Measurements from ENCODE around the gene FAF1.

FAF1 gene

GRCh38 chr1:50995651-50996050 lies 35.6 kb upstream of the FAF1 start:
- no peak for DNase-seq (ENCODE audit: extremely low read depth, low read depth)
- TF ChIP-seq CTCF (IDR thresholded peaks at IDR 0.05; ENCODE audit: low read depth, low read length), result no peak

DNA sequence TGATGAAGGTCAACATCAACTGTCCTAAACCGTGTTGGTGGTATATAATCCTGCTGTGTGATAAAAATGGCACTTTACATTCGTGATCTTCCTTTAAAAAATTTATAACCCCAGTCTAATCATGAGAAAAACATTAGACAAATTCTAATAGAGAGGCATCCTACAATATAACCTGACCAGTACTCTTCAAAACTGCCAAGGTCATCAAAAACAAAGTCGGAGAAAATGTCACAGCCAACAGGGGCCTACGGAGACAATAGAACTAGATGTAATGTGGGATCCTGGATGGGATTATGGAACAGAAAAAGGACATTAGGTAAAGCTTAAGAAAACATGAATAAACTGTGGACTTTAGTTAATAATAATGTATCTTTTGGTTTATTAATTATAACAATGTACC lies 34.9 kb upstream of the FAF1 start:
- DNase-seq (ENCODE audit: extremely low read depth, low read depth), result no peak
- no peak for TF ChIP-seq CTCF (IDR thresholded peaks at IDR 0.05; ENCODE audit: low read depth, low read length)

DNA sequence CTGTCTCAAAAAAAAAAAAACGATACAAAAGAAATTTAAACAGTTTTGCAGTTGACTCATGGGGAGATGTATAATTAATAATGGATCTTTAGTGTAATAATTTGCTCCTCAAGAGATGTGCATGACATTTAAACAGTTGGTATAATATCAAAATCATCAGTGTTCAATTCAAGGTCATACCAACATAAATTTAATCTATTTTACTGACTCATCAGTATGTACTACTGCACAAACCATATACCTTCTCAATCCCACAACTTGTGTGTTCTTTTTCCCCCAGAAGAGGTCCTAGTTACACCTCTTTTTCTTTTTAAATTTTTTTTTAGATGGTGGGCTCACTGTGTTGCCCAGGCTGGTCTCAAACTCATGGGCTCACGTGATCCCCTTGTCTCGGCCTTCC lies 33.6 kb upstream of the FAF1 start:
- TF ChIP-seq CTCF (IDR thresholded peaks at IDR 0.05; ENCODE audit: low read depth, low read length), result no peak
- DNase-seq (ENCODE audit: extremely low read depth, low read depth), result no peak

DNA sequence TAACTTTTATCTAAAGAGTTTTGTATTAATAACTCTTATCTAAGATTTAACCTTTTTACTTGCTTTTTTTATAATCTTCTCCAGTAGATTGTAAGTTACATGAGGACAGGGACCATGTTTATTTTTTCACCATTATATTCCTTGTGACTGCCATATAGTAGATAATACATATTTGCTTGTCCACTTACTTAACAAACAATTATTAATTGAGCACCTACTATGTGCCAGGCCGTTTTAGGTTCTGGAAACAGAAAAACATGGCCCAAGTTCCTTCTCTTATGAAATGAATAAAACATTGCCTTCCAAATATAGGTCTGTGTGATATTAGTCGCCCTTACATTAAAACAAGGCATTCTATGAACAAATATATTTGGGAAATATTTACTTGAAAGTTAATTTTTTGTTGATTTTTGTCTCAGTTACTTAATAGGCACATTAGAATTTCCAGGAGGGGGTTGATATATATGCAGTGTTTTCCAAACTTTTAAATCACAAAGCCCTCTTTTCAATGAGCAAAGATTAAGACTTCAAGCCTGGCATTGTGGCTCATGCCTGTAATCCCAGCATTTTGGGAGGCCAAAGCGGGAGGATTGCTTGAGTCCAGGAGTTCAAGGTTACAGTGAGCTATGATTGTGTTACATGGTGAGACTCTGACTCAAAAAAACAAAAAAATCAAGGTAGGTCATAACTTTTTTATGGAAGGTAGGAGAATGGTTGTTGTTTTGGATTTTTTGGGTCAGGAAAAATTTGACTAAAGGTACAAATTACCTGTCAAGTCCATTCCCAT lies 32.7 kb upstream of the FAF1 start:
- TF ChIP-seq CTCF (IDR thresholded peaks at IDR 0.05; ENCODE audit: low read depth, low read length), result no peak
- DNase-seq (ENCODE audit: extremely low read depth, low read depth), result no peak

DNA sequence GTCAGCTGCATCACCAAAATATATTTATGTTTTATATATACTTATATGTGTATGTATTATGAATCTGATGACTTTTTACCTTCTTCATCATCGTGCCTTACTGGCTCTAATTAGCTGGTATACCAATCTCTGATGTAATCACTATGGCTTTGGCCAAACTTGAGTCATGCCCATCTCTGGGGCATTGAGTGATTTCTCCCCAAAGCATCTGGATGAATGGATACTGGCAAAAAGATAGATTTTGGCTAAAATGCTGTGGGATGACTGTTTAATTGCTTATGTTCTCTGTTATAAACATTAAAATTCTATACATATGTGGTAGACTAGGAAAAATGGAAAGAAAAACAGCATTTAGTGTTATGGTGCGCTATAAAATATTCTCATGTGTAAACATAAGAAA lies 29.6 kb upstream of the FAF1 start:
- TF ChIP-seq CTCF (IDR thresholded peaks at IDR 0.05; ENCODE audit: low read depth, low read length), result no peak
- DNase-seq (ENCODE audit: extremely low read depth, low read depth), result no peak

GRCh38 chr1:50986653-50987052 lies 26.6 kb upstream of the FAF1 start:
- no peak for TF ChIP-seq CTCF (IDR thresholded peaks at IDR 0.05; ENCODE audit: low read depth, low read length)
- no peak for DNase-seq (ENCODE audit: extremely low read depth, low read depth)

GRCh38 chr1:50985094-50985493 lies 25.0 kb upstream of the FAF1 start:
- TF ChIP-seq CTCF (IDR thresholded peaks at IDR 0.05; ENCODE audit: low read depth, low read length), result no peak
- no peak for DNase-seq (ENCODE audit: extremely low read depth, low read depth)
